Lower leg skin (tissue), 4 donors: ENCODE measurements around the gene DNAJC2. TPM values are rescaled to one million over a fixed set of nuclear protein-coding genes. Genes with fewer than 3 reads are reported as not detected.

Source experiments
- DNase-seq, 2 donors: peaks; one replicate each; pipeline ENCODE4 v3.0.0-alpha.2; 2019; ENCODE audit warnings: low spot score in 2 of 2
- H3K4me3 ChIP-seq: fragments of 200-600 bp; sonication (generic); 2 replicates; pipeline ENCODE4 v1.5.1; 2017; ENCODE audit warnings: mild to moderate bottlenecking, low read depth; ENCODE audit not compliant: poor library complexity, severe bottlenecking
- CTCF ChIP-seq, 3 donors: fragments of 450-650 bp; IDR thresholded peaks; one replicate each; pipeline ENCODE4 v1.5.1; 2016; ENCODE audit warnings: antibody characterized with exemption in 3 of 3, mild to moderate bottlenecking in 3 of 3, moderate library complexity in 2 of 3
- POLR2A ChIP-seq, 2 donors: fragments of 450-650 bp; IDR thresholded peaks; one replicate each; pipeline ENCODE4 v1.6.1; 2016 to 2017; ENCODE audit warnings: antibody characterized with exemption in 2 of 2, mild to moderate bottlenecking in 1 of 2, moderate library complexity in 1 of 2
- WGBS, 2 donors: methylation state at CpG; one replicate each; pipeline ENCODE4 v1.1.5; 2018; 5-methylcytosine and 5-hydroxymethylcytosine counted together
- intact Hi-C: fragments of 100-400 bp; cut with DNase I; formaldehyde crosslinking; loops from one replicate; pipeline ENCODE4 v1.15.0; 2023; ENCODE audit warnings: low total_unique reads
- total RNA-seq, 4 donors: library from RNA; depleted of rRNA; stranded (reverse); fragments of >200 nt; gene quantifications; one replicate each; pipeline ENCODE4 v1.1.0, GENCODE V29; 2016

Gene DNAJC2
- 10 to 100 TPM in 3 of 4 donors, 1 to 10 TPM in 1; 8.7 to 17.9 (median 11.0) TPM for total RNA-seq

GRCh38 chr7:103344453-103345149, at the start of gene DNAJC2:
TSS of gene DNAJC2 (minus strand) at chr7:103344767. CDS start at chr7:103344622, 145 bp downstream.
- TF ChIP-seq POLR2A (IDR thresholded peaks at IDR 0.05) (no peak), CTCF (IDR thresholded peaks at IDR 0.05) (no peak)
- DNase-seq, result peak; percentile 83 to 96
- WGBS, 2 donors, result 10 to 11% methylated on average over 32 to 34 of the region's 43 CpGs
- intact Hi-C loops, result no loop called here
- H3K4me3 ChIP-seq, result peak within 1 kb of the TSS; percentile 99

- WGBS, 2 donors, result 88 to 91% methylated on average over 2 of the region's 2 CpGs
- intact Hi-C loops, result no loop called here
- TF ChIP-seq CTCF (IDR thresholded peaks at IDR 0.05), result no peak
- TF ChIP-seq POLR2A (IDR thresholded peaks at IDR 0.05), result no peak
These were observed 47.4 kb upstream of the DNAJC2 start for GRCh38 chr7:103391976-103392375.

GRCh38 chr7:103391150-103391549, 46.6 kb upstream of the DNAJC2 start:
- WGBS, 2 donors, result 95 to 96% methylated on average over 5 of the region's 5 CpGs
- no peak overlapping the region for H3K4me3 ChIP-seq
- no peak for DNase-seq
- intact Hi-C loops, result no loop called here
- no peak for TF ChIP-seq CTCF (IDR thresholded peaks at IDR 0.05)
- no peak for TF ChIP-seq POLR2A (IDR thresholded peaks at IDR 0.05)

More at GRCh38 chr7:103391976-103392375, 47.4 kb upstream of the DNAJC2 start:
- DNase-seq, result no peak
- H3K4me3 ChIP-seq, result no peak overlapping the region

- intact Hi-C loops, result no loop called here
- 87 to 91% methylated on average over 3 of the region's 3 CpGs for WGBS, 2 donors
- TF ChIP-seq CTCF (IDR thresholded peaks at IDR 0.05) (no peak), POLR2A (IDR thresholded peaks at IDR 0.05) (no peak)
- H3K4me3 ChIP-seq, result no peak overlapping the region
- no peak for DNase-seq
These were observed 44.7 kb upstream of the DNAJC2 start for GRCh38 chr7:103389263-103389662.

- H3K4me3 ChIP-seq, result no peak overlapping the region
- 85 to 87% methylated on average over 4 of the region's 4 CpGs for WGBS, 2 donors
- TF ChIP-seq POLR2A (IDR thresholded peaks at IDR 0.05) (no peak), CTCF (IDR thresholded peaks at IDR 0.05) (no peak)
- intact Hi-C loops, result no loop called here
- DNase-seq, result no peak
These were observed 44.0 kb upstream of the DNAJC2 start for GRCh38 chr7:103388469-103389140.
